ENCODE measurements around the gene LSMEM2. TPM values are rescaled to one million over a fixed set of nuclear protein-coding genes. Genes with fewer than 3 reads are reported as not detected.

The LSMEM2 gene
- total RNA-seq, 1 experiment from 2014 or later, result not detected

- H3K4me1 ChIP-seq (ENCODE audit: insufficient read depth, low read length, poor library complexity, severe bottlenecking), result peaks cover 7% of the 10 kb centered on the region
- CTCF ChIA-PET, result interaction anchor here (0.6 kb wide), 2 partner anchors 26 to 1922 kb away, joined by 3 read pairs; no protein-coding TSS in a partner anchor
- H3K27me3 ChIP-seq (replicated peaks; ENCODE audit: insufficient read depth, low read depth, low read length, poor library complexity), result no peaks in the 10 kb centered on the region
- H3K36me3 ChIP-seq (ENCODE audit: insufficient read depth, low read length, poor library complexity, severe bottlenecking), result no peaks in the 10 kb centered on the region
- TF ChIP-seq, protein P1, sequence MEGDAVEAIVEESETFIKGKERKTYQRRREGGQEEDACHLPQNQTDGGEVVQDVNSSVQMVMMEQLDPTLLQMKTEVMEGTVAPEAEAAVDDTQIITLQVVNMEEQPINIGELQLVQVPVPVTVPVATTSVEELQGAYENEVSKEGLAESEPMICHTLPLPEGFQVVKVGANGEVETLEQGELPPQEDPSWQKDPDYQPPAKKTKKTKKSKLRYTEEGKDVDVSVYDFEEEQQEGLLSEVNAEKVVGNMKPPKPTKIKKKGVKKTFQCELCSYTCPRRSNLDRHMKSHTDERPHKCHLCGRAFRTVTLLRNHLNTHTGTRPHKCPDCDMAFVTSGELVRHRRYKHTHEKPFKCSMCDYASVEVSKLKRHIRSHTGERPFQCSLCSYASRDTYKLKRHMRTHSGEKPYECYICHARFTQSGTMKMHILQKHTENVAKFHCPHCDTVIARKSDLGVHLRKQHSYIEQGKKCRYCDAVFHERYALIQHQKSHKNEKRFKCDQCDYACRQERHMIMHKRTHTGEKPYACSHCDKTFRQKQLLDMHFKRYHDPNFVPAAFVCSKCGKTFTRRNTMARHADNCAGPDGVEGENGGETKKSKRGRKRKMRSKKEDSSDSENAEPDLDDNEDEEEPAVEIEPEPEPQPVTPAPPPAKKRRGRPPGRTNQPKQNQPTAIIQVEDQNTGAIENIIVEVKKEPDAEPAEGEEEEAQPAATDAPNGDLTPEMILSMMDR (conservative IDR thresholded peaks at IDR 0.05; ENCODE audit: low read depth, low read length), result no peak
- no peak for TF ChIP-seq EZH2 (IDR thresholded peaks at IDR 0.05; ENCODE audit: borderline replicate concordance, low read depth, low read length, poor library complexity, severe bottlenecking)
- no peak for DNase-seq (ENCODE audit: low spot score)
- intact Hi-C loops (cut with micrococcal nuclease; ENCODE audit: unreplicated experiment), result no loop called here
- no peaks in the 10 kb centered on the region for H3K9me3 ChIP-seq (ENCODE audit: low read depth, low read length, poor library complexity, severe bottlenecking)
- no peak overlapping the region for H3K4me3 ChIP-seq (ENCODE audit: low read depth, low read length, poor library complexity, severe bottlenecking)
- POLR2A ChIA-PET (ENCODE audit: low non-redundant PET), result no interaction called here
- no peak overlapping the region for H3K27ac ChIP-seq (ENCODE audit: low read depth, low read length, poor library complexity, severe bottlenecking)
- BruUV-seq (replicated peaks), result no TSS peak
Observed at GRCh38 chr3:50233176-50233575, 45.7 kb upstream of the LSMEM2 start.

DNA sequence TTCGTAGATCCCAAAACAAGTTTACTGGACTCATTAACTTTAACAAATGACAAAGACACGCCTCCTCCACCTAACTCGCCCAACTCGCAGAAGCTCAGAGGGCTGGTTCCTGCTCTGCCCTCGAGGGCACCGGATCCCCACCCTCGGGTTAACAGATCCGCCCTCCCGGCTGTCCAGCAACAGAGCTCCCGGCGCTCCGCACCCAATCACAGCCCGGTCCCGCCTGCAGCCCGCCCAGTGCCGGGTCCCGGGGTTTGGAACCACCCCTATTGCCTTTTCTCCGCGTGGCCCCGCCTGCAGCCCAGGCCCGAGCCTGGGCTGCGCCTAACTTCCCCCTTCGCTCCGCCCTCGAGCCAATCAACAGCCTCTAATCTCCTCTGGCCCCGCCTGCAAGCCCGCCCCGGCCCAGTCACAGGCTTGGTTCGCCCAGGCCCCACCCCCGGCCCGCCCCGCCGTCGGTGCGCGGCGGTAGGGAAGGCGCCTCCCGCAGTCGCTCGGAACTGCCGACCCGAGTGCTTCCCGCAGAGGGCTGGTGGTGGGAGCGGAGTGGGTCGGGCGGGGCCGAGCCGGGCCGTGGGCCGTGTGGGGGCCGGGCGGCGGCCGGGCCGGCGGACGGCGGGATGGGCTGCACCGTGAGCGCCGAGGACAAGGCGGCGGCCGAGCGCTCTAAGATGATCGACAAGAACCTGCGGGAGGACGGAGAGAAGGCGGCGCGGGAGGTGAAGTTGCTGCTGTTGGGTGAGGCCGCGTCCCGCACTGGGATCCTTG, 43.0 kb upstream of the LSMEM2 start, which contains the start of gene GNAI2:
Gene GNAI2, plus strand, starts transcription at position 489 of the 768 bp plus-strand sequence. Its CDS starts 132 bp downstream, at position 621.
- Histone ChIP-seq H3K27me3 (replicated peaks; ENCODE audit: insufficient read depth, low read depth, low read length, poor library complexity) (no peaks in the 10 kb centered on the region), H3K4me1 (ENCODE audit: insufficient read depth, low read length, poor library complexity, severe bottlenecking) (peaks cover 5% of the 10 kb centered on the region), H3K4me3 (ENCODE audit: low read depth, low read length, poor library complexity, severe bottlenecking) (peak within 1 kb of the TSS; percentile 76), H3K36me3 (ENCODE audit: insufficient read depth, low read length, poor library complexity, severe bottlenecking) (no peaks in the 10 kb centered on the region), H3K9me3 (ENCODE audit: low read depth, low read length, poor library complexity, severe bottlenecking) (no peaks in the 10 kb centered on the region), H3K27ac (ENCODE audit: low read depth, low read length, poor library complexity, severe bottlenecking) (peak within 1 kb of the TSS; percentile 77)
- BruUV-seq (replicated peaks), result no TSS peak
- peak; percentile 95 for DNase-seq (ENCODE audit: low spot score)
- ChIA-PET CTCF (interaction anchor here (0.6 to 1.3 kb wide), 3 partner anchors 10 to 41 kb away, joined by 3 to 5 read pairs (median 4); no protein-coding TSS in a partner anchor), POLR2A (ENCODE audit: low non-redundant PET) (no interaction called here)
- intact Hi-C loops (cut with micrococcal nuclease; ENCODE audit: unreplicated experiment), result no loop called here
- TF ChIP-seq EZH2 (IDR thresholded peaks at IDR 0.05; ENCODE audit: borderline replicate concordance, low read depth, low read length, poor library complexity, severe bottlenecking), result no peak
- TF ChIP-seq, protein P1 (conservative IDR thresholded peaks at IDR 0.05; ENCODE audit: low read depth, low read length), result no peak

GRCh38 chr3:50236484-50237132, 42.3 kb upstream of the LSMEM2 start:
- no peak for TF ChIP-seq EZH2 (IDR thresholded peaks at IDR 0.05; ENCODE audit: borderline replicate concordance, low read depth, low read length, poor library complexity, severe bottlenecking)
- TF ChIP-seq, protein P1 (conservative IDR thresholded peaks at IDR 0.05; ENCODE audit: low read depth, low read length), result no peak
- Histone ChIP-seq H3K27ac (ENCODE audit: low read depth, low read length, poor library complexity, severe bottlenecking) (peak overlapping the region; percentile 77), H3K4me3 (ENCODE audit: low read depth, low read length, poor library complexity, severe bottlenecking) (peak overlapping the region; percentile 76), H3K9me3 (ENCODE audit: low read depth, low read length, poor library complexity, severe bottlenecking) (no peaks in the 10 kb centered on the region), H3K27me3 (replicated peaks; ENCODE audit: insufficient read depth, low read depth, low read length, poor library complexity) (no peaks in the 10 kb centered on the region), H3K4me1 (ENCODE audit: insufficient read depth, low read length, poor library complexity, severe bottlenecking) (peaks cover 10% of the 10 kb centered on the region), H3K36me3 (ENCODE audit: insufficient read depth, low read length, poor library complexity, severe bottlenecking) (no peaks in the 10 kb centered on the region)
- BruUV-seq (replicated peaks), result no TSS peak
- ChIA-PET CTCF (no interaction called here), POLR2A (ENCODE audit: low non-redundant PET) (no interaction called here)
- no peak for DNase-seq (ENCODE audit: low spot score)
- intact Hi-C loops (cut with micrococcal nuclease; ENCODE audit: unreplicated experiment), result no loop called here

Measured in A673 (cell line).